Neural cell (in vitro differentiated cells): ENCODE measurements around the gene AHI1. TPM values are rescaled to one million over a fixed set of nuclear protein-coding genes. Genes with fewer than 3 reads are reported as not detected.

Source experiments
- H2AFZ ChIP-seq: fragments of 200-600, 300-800 bp; sonication (generic), shearing (Covaris generic); 2 replicates; pipeline ENCODE4 v1.6.0; 2014; ENCODE audit warnings: low read depth, mild to moderate bottlenecking, antibody characterized with exemption, low read length, moderate library complexity
- H3F3A ChIP-seq: fragments of 200-600 bp; shearing (Covaris generic); 2 replicates; pipeline ENCODE4 v1.6.1; 2016; ENCODE audit warnings: mild to moderate bottlenecking, moderate library complexity, mixed read lengths, antibody characterized with exemption, low read length; ENCODE audit not compliant: insufficient read depth, poor library complexity, severe bottlenecking
- H3K27ac ChIP-seq: fragments of 200-600, 300-800 bp; sonication (generic), shearing (Covaris generic); 2 replicates; pipeline ENCODE4 v1.5.1; 2014; ENCODE audit warnings: mild to moderate bottlenecking, low read length, moderate library complexity
- H3K27me3 ChIP-seq: fragments of 300-800, 200-600 bp; sonication (generic), shearing (Covaris generic); 2 replicates; pipeline ENCODE4 v1.6.0; 2014; ENCODE audit warnings: mild to moderate bottlenecking, low read depth, low read length, moderate library complexity; ENCODE audit not compliant: insufficient read depth
- H3K36me3 ChIP-seq: fragments of 300-800, 200-600 bp; sonication (generic), shearing (Covaris generic); 2 replicates; pipeline ENCODE4 v1.5.1; 2014; ENCODE audit warnings: mild to moderate bottlenecking, antibody characterized with exemption, low read length, moderate library complexity; ENCODE audit not compliant: insufficient read depth
- H3K4me2 ChIP-seq: fragments of 300-800, 200-600 bp; sonication (generic), shearing (Covaris generic); 2 replicates; pipeline ENCODE4 v1.6.0; 2014; ENCODE audit warnings: mild to moderate bottlenecking, low read length
- H3K4me3 ChIP-seq: fragments of 300-800, 200-600 bp; sonication (generic), shearing (Covaris generic); 2 replicates; pipeline ENCODE4 v1.5.1; 2014; ENCODE audit warnings: mild to moderate bottlenecking, low read length, moderate library complexity
- H3K79me2 ChIP-seq: fragments of 200-600 bp; shearing (Covaris generic); replicated peaks from 2 replicates; pipeline ENCODE4 v1.6.0; 2014; ENCODE audit warnings: mild to moderate bottlenecking, low read length, moderate library complexity; ENCODE audit not compliant: insufficient read depth
- H3K9ac ChIP-seq: fragments of 300-800, 200-600 bp; sonication (generic), shearing (Covaris generic); 2 replicates; pipeline ENCODE4 v1.6.1; 2016; ENCODE audit warnings: mild to moderate bottlenecking, low read length, mixed read lengths
- H3K9me2 ChIP-seq: fragments of 200-600 bp; shearing (Covaris generic); 2 replicates; pipeline ENCODE4 v1.6.1; 2016; ENCODE audit warnings: mild to moderate bottlenecking, low read length, mixed read lengths; ENCODE audit not compliant: insufficient read depth
- H3K9me3 ChIP-seq: fragments of 200-600, 300-800 bp; sonication (generic), shearing (Covaris generic); 2 replicates; pipeline ENCODE4 v1.6.1; 2016; ENCODE audit warnings: mild to moderate bottlenecking, mixed run types, low read length, moderate library complexity, mixed read lengths
- H4K20me1 ChIP-seq: fragments of 200-600 bp; shearing (Covaris generic); 2 replicates; pipeline ENCODE4 v1.6.1; 2016; ENCODE audit warnings: mild to moderate bottlenecking, mixed run types; ENCODE audit not compliant: insufficient read depth
- EP300 ChIP-seq: fragments of 450-650 bp; conservative IDR thresholded peaks from 2 replicates; pipeline ENCODE4 v1.6.1; 2014; ENCODE audit warnings: antibody characterized with exemption, mild to moderate bottlenecking, moderate library complexity; ENCODE audit not compliant: poor library complexity, severe bottlenecking
- EZH2 ChIP-seq: fragments of 200-600, 300-800 bp; shearing (Covaris generic), sonication (generic); IDR thresholded peaks from 2 replicates; pipeline ENCODE4 v1.6.1; 2014; ENCODE audit warnings: antibody characterized with exemption, low read length, borderline replicate concordance, mild to moderate bottlenecking; ENCODE audit not compliant: insufficient read depth, poor library complexity, severe bottlenecking
- MXI1 ChIP-seq: fragments of 450-650 bp; conservative IDR thresholded peaks from 2 replicates; pipeline ENCODE4 v1.6.1; 2014; ENCODE audit warnings: antibody characterized with exemption, mild to moderate bottlenecking; ENCODE audit not compliant: poor library complexity, severe bottlenecking
- POLR2AphosphoS5 ChIP-seq: IDR thresholded peaks from 2 replicates; pipeline ENCODE4 v1.6.1; 2012
- RAD21 ChIP-seq: fragments of 450-650 bp; conservative IDR thresholded peaks from 2 replicates; pipeline ENCODE4 v1.6.1; 2014; ENCODE audit warnings: antibody characterized with exemption, mild to moderate bottlenecking, moderate library complexity
- REST ChIP-seq: IDR thresholded peaks from 2 replicates; pipeline ENCODE4 v1.6.1; 2012; ENCODE audit warnings: borderline replicate concordance
- SMC3 ChIP-seq: fragments of 450-650 bp; conservative IDR thresholded peaks from 2 replicates; pipeline ENCODE4 v1.6.1; 2014; ENCODE audit warnings: antibody characterized with exemption, mild to moderate bottlenecking, moderate library complexity; ENCODE audit not compliant: poor library complexity
- TAF1 ChIP-seq: IDR thresholded peaks from 2 replicates; pipeline ENCODE4 v1.6.1; 2012; ENCODE audit warnings: low read depth
- polyA plus RNA-seq: library from polyadenylated mRNA; depleted of rRNA; stranded (reverse); fragments of >200 nt; gene quantifications from 2 replicates; pipeline ENCODE4 v1.2.3, GENCODE V29; 2014
- TF ChIP-seq, protein P1 (sequence below): fragments of 450-650 bp; IDR thresholded peaks from 2 replicates; pipeline ENCODE4 v1.5.1; 2014; ENCODE audit warnings: antibody characterized with exemption, mild to moderate bottlenecking, moderate library complexity; ENCODE audit not compliant: poor library complexity, severe bottlenecking

AHI1 gene
- polyA plus RNA-seq, 1 donor from 2014 or later, result 58.2 TPM

- no peaks in the 10 kb centered on the region for H3F3A ChIP-seq
- H3K9ac ChIP-seq, result no peak overlapping the region
- H3K27ac ChIP-seq, result no peak overlapping the region
- no peaks in the 10 kb centered on the region for H3K79me2 ChIP-seq
- no peak for TF ChIP-seq MXI1
- TF ChIP-seq, protein P1, sequence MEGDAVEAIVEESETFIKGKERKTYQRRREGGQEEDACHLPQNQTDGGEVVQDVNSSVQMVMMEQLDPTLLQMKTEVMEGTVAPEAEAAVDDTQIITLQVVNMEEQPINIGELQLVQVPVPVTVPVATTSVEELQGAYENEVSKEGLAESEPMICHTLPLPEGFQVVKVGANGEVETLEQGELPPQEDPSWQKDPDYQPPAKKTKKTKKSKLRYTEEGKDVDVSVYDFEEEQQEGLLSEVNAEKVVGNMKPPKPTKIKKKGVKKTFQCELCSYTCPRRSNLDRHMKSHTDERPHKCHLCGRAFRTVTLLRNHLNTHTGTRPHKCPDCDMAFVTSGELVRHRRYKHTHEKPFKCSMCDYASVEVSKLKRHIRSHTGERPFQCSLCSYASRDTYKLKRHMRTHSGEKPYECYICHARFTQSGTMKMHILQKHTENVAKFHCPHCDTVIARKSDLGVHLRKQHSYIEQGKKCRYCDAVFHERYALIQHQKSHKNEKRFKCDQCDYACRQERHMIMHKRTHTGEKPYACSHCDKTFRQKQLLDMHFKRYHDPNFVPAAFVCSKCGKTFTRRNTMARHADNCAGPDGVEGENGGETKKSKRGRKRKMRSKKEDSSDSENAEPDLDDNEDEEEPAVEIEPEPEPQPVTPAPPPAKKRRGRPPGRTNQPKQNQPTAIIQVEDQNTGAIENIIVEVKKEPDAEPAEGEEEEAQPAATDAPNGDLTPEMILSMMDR, result no peak
- no peak for TF ChIP-seq POLR2AphosphoS5
- H4K20me1 ChIP-seq, result no peaks in the 10 kb centered on the region
- H3K9me2 ChIP-seq, result no peaks in the 10 kb centered on the region
- no peaks in the 10 kb centered on the region for H3K36me3 ChIP-seq
- H2AFZ ChIP-seq, result no peak overlapping the region
- no peak overlapping the region for H3K4me3 ChIP-seq
- no peak overlapping the region for H3K4me2 ChIP-seq
- H3K9me3 ChIP-seq, result no peaks in the 10 kb centered on the region
- H3K27me3 ChIP-seq, result no peaks in the 10 kb centered on the region
Measured at GRCh38 chr6:135410856-135411255, 86.7 kb downstream of the AHI1 start.

DNA sequence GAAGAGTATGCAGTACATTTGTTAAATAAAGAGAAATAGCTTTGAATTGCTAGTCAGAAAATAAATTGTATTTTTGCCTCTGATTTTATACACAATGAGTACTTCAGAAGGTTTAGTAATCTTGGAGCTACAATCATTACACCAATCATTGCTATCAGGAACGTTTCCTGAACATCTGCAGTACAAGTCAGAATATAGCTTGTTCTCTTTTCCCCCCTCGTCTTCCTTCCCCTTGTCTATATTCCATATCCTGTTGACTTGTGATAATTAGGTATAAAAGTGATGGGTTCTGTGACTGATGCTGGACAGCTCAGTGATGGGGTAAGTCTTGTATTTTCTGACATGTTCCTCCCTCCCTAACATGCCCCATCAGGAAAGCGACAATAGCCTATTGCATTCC lies 94.0 kb downstream of the AHI1 start:
- Histone ChIP-seq H4K20me1 (no peaks in the 10 kb centered on the region), H3K27me3 (no peaks in the 10 kb centered on the region), H3K27ac (no peak overlapping the region), H3F3A (no peaks in the 10 kb centered on the region), H2AFZ (no peak overlapping the region), H3K4me3 (no peak overlapping the region), H3K36me3 (no peaks in the 10 kb centered on the region), H3K9ac (no peak overlapping the region), H3K79me2 (no peaks in the 10 kb centered on the region), H3K4me2 (no peak overlapping the region), H3K9me2 (no peaks in the 10 kb centered on the region), H3K9me3 (no peaks in the 10 kb centered on the region)
- no peak for TF ChIP-seq MXI1

- Histone ChIP-seq H3K36me3 (no peaks in the 10 kb centered on the region), H3K4me3 (no peak overlapping the region), H3K27me3 (no peaks in the 10 kb centered on the region), H3K9me3 (no peaks in the 10 kb centered on the region), H3F3A (no peaks in the 10 kb centered on the region), H3K79me2 (no peaks in the 10 kb centered on the region), H3K9ac (no peak overlapping the region), H3K9me2 (no peaks in the 10 kb centered on the region), H3K27ac (no peak overlapping the region), H2AFZ (no peak overlapping the region), H3K4me2 (no peak overlapping the region), H4K20me1 (no peaks in the 10 kb centered on the region)
- no peak for TF ChIP-seq POLR2AphosphoS5
- TF ChIP-seq, protein P1, result no peak
- TF ChIP-seq EP300, result no peak
- TF ChIP-seq REST, result no peak
- TF ChIP-seq EZH2, result no peak
- TF ChIP-seq TAF1, result no peak
- no peak for TF ChIP-seq MXI1
- TF ChIP-seq SMC3, result no peak
- no peak for TF ChIP-seq RAD21
Measured at GRCh38 chr6:135402311-135402710, 95.2 kb downstream of the AHI1 start.
